GM18861 (cell line): ENCODE results near the gene ARL6IP4.
"Not testable (repeated sequence)": the region's sequence is repeated elsewhere in the genome, so short reads cannot be mapped to it uniquely, and the experiment has no call there.

ENCODE experiments used
- ATAC-seq: cut with Tn5 transposase; IDR thresholded peaks from one replicate; pipeline ENCODE4 v1.9.1; 2021; ENCODE audit not compliant: unreplicated experiment

The ARL6IP4 gene

GRCh38 chr12:122980183-122981035 lies at the start of gene ARL6IP4:
TSS of gene ARL6IP4 (plus strand) at chr12:122980681. CDS start at chr12:122981140, 459 bp downstream.
- ATAC-seq, result peak; percentile 36

DNA sequence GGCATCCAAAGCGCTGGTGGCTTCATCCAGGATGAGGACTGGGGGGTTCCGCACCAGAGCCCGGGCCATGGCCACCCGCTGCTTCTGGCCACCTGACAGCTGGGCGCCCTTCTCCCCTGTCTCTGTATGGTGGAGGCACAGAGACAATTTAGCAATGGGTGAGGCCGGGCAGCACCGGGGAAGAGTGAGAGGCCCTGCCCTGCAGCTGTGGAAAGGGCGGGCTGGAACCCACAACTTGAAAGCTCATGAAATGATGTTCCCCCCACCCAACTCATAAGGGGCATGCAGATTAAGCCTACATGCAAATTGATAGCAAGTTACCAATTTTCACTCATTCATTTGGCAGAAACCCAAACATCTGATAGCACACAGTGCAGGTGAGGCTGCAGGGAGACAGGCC lies 48.3 kb upstream of the ARL6IP4 start:
- no peak for ATAC-seq

GRCh38 chr12:122934722-122935121 lies 45.8 kb upstream of the ARL6IP4 start:
- ATAC-seq, result no peak

DNA sequence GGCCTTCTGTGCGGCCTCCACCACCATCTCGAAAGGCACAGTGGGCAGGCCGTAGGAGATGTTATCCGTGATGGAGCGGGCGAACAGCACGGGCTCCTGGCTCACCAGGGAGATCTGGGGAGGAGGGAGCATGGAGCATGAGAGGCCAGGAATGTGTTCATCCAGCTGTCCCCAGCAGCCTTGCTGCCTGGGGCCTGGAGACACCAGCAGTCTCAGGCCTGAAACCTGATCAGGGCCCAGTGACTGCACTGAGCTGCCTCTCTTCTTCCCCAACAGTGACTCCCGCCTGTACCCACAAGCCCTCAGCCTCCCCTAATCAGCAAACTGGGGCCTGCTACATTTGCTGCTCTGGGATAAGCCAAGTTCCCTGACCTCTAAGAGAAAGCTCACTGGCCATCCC lies 45.2 kb upstream of the ARL6IP4 start:
- ATAC-seq, result no peak

GRCh38 chr12:122937622-122938091 lies 42.8 kb upstream of the ARL6IP4 start:
- ATAC-seq, result no peak

DNA sequence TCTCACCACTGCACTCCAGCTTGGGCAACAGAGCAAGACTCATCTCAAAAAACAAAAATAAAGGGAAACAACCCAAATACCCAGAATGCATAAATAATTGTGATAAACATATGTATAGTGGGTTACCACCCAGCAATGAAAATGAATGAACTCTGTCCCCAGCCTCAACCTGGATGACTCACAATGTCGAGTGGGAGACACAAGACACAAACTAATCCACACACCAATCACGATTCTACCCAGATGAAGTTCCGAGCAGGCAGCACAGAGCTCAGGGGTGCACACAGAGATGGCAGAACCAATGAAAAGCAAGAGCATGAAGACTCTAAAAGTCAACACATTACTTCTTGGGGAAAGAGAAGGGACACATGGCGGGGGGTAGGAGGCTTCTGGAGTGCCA lies 41.4 kb upstream of the ARL6IP4 start:
- no peak for ATAC-seq

DNA sequence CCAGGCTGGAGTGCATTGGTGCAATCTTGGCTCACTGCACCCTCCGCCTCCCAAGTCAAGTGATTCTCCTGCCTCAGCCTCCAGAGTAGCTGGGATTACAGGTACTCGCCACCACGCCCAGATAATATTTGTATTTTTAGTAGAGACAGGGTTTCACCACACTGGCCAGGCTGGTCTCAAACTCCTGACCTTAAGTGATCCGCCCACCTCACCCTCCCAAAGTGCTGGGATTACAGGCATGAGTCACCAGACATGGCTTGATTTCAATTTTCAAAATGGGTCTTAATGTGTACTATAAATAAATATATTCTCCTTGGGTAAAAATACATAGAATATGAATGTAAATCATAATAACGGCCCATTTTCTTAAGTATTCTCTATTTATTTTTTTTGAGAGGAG lies 39.1 kb upstream of the ARL6IP4 start:
- not testable (repeated sequence) for ATAC-seq

DNA sequence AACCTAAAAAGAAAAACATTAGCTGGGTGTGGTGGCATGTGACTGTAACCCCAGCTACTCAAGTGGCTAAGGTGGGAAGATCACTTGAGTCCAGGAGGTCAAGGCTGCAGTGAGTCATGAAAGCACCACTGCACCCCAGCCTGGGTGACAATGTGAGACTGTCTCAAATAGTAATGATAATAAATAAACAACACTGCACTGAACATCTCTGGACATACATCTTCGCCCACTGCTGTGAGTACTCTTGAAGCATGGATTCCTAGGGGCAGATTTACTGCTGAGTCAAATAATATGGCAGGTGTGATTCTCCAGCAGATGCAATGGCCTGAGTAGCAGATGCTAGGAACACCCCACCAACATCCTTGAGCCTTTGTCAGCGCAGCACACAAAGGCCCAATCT lies 37.8 kb upstream of the ARL6IP4 start:
- no peak for ATAC-seq

DNA sequence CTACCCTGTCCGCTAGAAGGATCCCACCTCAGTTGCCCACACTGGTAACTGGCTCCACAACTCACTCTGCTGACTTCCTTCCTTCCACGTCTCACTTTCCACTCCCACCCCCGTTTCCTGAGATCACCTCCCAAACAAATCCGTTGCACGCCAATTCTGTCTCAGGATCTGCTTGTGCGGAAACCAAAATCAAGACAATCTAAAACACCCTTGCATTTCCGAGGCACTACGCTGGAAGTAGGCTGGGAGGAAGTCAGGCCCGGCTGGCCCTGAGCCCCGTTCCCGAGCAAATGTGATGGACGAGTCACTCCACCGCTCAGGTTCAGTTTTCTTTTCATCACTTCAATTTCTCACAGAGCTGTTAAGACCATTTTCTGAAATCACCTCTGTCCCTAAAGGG lies 37.3 kb upstream of the ARL6IP4 start:
- ATAC-seq, result no peak

DNA sequence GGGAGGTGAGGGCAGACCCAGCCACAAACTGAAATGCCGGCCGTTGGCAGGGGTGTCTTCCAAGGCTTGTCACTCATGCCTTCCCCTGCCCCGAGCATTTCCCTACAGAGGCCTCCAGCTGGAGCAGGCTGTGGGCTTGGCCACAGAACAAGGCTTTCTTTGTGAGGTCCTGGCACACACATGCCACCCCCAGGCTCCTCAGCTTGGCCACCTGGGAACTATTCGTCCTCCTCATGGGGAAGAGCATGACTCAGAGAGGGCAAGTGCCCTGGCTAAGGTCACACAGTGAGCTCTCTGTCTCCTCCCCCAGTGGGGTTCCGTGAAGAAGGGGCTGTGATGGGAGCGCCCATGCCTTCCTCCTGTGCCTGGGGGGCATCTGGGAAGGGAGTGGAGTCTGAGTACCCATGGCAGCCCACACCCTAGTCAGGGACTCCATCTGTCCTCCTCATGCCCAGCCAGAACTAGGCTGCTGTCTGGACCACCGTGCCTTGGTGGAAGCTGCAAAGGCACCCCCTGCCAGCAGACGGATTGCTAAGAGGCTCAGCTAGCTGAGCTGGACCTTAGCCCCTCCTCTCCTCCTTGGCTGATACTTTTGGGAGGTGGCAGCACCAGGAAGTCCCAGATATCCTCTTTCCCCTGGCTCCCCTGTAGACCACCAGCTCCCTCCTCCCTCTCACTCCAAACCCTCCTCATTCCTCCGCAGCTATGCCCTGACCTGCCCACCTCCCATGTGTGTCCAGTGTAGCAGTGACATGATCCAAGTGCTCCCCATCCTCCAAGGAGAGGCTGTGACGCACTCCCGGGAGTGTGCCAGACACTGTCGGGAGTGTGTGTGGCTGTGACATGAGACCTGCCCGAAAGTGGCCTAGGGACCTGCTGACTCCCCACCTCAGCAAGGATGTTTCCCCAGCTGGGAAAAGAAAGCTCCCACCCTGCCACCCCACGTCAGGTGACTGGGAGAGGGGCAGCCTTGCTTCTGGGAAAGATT lies 35.6 kb upstream of the ARL6IP4 start:
- no peak for ATAC-seq

DNA sequence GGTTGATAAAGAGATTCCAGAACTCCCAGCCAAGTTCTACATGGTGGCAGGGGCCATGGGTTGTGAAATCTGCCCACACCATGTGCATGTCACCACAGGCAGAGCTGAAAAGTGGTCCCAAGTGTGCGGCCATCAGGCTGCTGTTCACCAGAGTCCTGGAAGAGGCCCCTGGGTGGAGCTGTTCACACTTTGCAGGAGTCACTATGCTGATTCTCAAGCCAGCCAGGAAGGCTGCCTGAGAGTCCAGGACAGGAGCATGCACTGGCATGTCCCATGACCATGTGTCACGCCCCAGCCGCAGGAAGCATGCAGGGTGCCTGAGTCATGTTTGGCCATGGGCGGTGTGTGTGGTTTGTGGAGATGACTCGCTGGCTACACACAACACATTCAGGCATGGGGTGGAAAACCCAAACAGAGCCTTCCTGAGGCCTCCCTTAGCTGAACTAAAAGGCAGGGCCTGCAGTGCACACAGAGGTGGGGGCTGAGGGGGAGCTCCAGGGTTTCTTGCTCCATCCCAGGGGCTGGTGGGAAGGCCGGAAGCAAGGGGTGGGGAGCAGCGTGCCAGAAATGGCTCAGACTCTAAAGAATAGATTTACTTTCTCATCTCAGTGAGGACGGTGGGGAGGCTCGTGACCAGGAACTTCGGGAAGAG lies 33.7 kb upstream of the ARL6IP4 start:
- peak; percentile 46 for ATAC-seq

DNA sequence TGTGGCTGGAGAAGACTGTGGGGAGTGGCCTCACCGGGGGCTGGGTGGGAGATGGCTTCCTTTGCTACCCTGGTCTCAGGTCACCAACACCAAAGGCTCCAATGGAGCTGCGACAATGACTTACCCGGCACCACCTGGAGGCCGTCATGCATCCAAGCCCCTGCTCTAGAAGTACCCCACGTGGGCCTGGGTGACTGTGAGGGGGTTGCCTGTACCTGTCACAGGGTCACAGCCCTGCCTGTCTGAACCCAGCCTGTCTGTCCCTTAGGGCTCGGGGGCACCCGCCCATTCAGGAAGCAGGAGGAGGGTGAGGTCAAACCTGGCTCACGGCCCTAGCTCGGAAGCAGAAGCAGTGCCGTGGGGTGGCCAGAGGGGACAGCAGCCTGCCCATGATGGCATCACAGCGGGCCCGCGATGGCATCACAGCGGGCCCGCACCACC lies 33.1 kb upstream of the ARL6IP4 start:
- no peak for ATAC-seq

- no peak for ATAC-seq
These were observed 31.9 kb upstream of the ARL6IP4 start for GRCh38 chr12:122948605-122949004.

- ATAC-seq, result no peak
These were observed 31.1 kb upstream of the ARL6IP4 start for GRCh38 chr12:122949405-122949804.

GRCh38 chr12:122949816-122950675 lies 30.4 kb upstream of the ARL6IP4 start:
- no peak for ATAC-seq

DNA sequence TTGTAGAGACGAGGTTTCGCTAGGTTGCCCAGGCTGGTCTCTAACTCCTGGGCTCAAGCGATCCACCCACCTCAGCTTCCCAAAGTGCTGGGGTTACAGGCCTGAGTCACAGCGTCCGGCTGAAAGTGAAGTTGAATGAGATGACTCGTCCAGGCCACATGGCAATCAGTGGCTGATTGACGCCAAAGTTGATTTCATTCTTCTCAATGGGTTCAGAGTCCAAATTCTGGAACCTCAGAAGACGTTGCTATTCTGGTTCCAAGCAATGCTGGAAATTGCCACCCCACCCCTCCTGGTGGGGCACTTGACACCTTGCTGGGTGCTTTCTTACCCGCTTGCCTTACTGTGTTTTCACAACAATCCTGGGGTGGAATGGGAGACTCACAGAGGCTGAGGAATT lies 29.1 kb upstream of the ARL6IP4 start:
- no peak for ATAC-seq

DNA sequence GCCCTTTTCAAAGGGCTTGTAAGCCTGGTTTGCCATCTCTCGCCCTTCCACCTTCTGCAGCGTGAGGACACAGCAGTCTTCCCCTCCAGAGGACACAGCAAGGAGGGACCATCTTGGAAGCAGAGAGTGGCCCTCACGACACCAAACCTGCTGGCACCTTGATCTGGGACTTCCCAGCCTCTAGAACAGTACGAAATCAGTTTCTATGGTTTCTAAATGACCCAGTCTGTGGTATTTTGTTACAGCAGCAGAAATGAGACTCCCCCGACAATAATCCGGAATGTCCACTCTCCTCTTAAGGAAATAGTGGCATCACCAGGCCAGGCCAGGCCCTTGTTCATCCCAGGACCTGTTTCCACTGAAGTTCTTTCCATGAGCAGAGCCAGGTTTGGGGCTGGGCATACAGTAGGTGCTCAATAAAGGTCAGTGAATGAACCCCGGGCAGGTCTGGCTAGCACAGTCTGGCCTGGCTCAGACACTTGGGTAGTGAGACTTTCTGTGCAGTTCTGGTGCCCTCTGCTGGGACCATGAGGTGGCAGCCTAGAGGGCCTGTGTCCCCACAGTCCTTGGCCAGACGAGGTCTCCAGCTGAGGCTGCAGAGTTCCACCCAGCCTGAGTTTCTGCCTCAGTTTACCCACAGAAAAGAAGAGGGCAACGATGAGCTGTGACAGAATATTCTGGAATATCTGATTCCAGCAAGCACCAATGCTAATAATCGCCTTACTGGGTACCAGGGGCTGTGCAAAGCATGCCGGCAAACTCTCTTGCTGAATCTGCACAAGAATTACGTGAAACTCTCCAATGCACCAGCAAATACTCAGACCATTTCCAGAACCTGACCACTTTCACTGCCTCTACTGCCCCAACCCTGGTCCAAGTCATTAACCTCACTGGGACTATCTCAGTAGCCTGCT lies 28.2 kb upstream of the ARL6IP4 start:
- ATAC-seq, result no peak

GRCh38 chr12:122955156-122955555 lies 25.3 kb upstream of the ARL6IP4 start:
- ATAC-seq, result no peak

DNA sequence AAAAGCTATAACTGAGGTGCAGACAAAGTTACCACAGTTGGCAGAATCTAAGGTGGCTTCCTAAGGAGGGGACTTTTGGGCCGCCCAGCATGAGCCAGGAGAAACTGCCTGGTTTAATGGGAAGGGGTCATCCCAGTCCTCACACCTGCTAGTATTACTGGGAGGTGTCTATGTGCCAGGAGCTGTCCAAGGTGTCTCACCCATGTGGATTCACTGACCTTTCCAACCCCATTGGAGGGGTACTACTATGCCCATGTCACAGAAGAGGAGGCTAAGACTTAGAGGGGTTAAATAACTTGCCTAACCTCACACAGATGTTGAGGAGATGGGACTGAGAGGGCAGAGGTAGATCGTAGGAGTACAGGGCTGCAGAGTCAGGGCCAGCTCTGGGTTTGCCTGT lies 24.4 kb upstream of the ARL6IP4 start:
- no peak for ATAC-seq
